HEK293 (cell line): ENCODE results near the gene PWWP2A.

ENCODE experiments used
- CTCF ChIA-PET: fragments of 350-600 bp; formaldehyde crosslinking; extraction: SDS; loops from one replicate; lab custom pipeline; 2021; ENCODE audit warnings: antibody characterized with exemption; lab: Yijun Ruan, JAX
- POLR2A ChIA-PET: fragments of 300-600 bp; formaldehyde crosslinking; extraction: SDS; loops from one replicate; lab custom pipeline; 2020; ENCODE audit warnings: antibody characterized with exemption, inconsistent platforms; lab: Yijun Ruan, JAX
- H3K27ac ChIP-seq: fragments of 200-500 bp; sonication (Bioruptor generic); 2 replicates; pipeline ENCODE4 v1.5.1; 2014; ENCODE audit warnings: low read depth, low read length, control low read depth, inconsistent platforms; ENCODE audit errors: extremely low read depth
- H3K36me3 ChIP-seq, 2 experiments: fragments of 200-500 bp in 1 of 2; sonication (Bioruptor generic) in 1 of 2; 1 replicate in 1 of 2; 2 replicates in 1 of 2; pipeline ENCODE4 v1.5.1; 2014 to 2017; ENCODE audit warnings: inconsistent platforms in 2 of 2, low read length in 2 of 2; ENCODE audit not compliant: control insufficient read depth in 2 of 2, insufficient read depth in 1 of 2
- H3K4me1 ChIP-seq: fragments of 200-500 bp; sonication (Bioruptor generic); 2 replicates; pipeline ENCODE4 v1.5.1; 2014; ENCODE audit warnings: mild to moderate bottlenecking, low read length, inconsistent platforms; ENCODE audit not compliant: control insufficient read depth, insufficient read depth
- H3K4me3 ChIP-seq: 2 replicates; pipeline ENCODE4 v1.5.1; 2011; ENCODE audit warnings: low read depth, mild to moderate bottlenecking, control low read depth, low read length, moderate library complexity
- H3K9me3 ChIP-seq: fragments of 200-500 bp; sonication (Bioruptor generic); 2 replicates; pipeline ENCODE4 v1.5.1; 2014; ENCODE audit warnings: low read depth, low read length, inconsistent platforms; ENCODE audit not compliant: control insufficient read depth, insufficient read depth
- BCL11A ChIP-seq: fragments of 450-650 bp; formaldehyde crosslinking; IDR thresholded peaks from 2 replicates; pipeline ENCODE4 v1.5.1; 2016; ENCODE audit warnings: low read depth, missing biosample characterization, missing genetic modification characterization
- OVOL3 ChIP-seq: fragments of 450-650 bp; formaldehyde crosslinking; IDR thresholded peaks from 2 replicates; pipeline ENCODE4 v1.5.1; 2016; ENCODE audit warnings: missing biosample characterization, missing genetic modification characterization
- SALL2 ChIP-seq: fragments of 450-650 bp; formaldehyde crosslinking; IDR thresholded peaks from 2 replicates; pipeline ENCODE4 v1.5.0; 2017; ENCODE audit warnings: missing biosample characterization, mild to moderate bottlenecking, missing genetic modification characterization, borderline replicate concordance
- SETDB1 ChIP-seq: IDR thresholded peaks from one replicate; pipeline ENCODE4 v1.6.1; 2017; ENCODE audit warnings: mild to moderate bottlenecking, low read length, moderate library complexity, mixed read lengths; ENCODE audit not compliant: insufficient read length
- SP7 ChIP-seq: fragments of 450-650 bp; formaldehyde crosslinking; IDR thresholded peaks from 2 replicates; pipeline ENCODE4 v1.5.1; 2016; ENCODE audit warnings: missing biosample characterization, missing genetic modification characterization
- TCF7L2 ChIP-seq: IDR thresholded peaks from 2 replicates; pipeline ENCODE4 v1.6.1; 2011; ENCODE audit warnings: low read depth, mild to moderate bottlenecking, inconsistent platforms, low read length, moderate library complexity, borderline replicate concordance
- ZFP3 ChIP-seq: fragments of 450-650 bp; formaldehyde crosslinking; IDR thresholded peaks from 2 replicates; pipeline ENCODE4 v1.5.1; 2016; ENCODE audit warnings: low read depth, missing biosample characterization, missing genetic modification characterization
- ZIC2 ChIP-seq: fragments of 450-650 bp; formaldehyde crosslinking; IDR thresholded peaks from 2 replicates; pipeline ENCODE4 v1.5.1; 2016; ENCODE audit warnings: missing biosample characterization, missing genetic modification characterization
- ZNF19 ChIP-seq: fragments of 450-650 bp; formaldehyde crosslinking; IDR thresholded peaks from 2 replicates; pipeline ENCODE4; 2016; ENCODE audit warnings: missing biosample characterization, missing genetic modification characterization, low read depth
- ZNF2 ChIP-seq: fragments of 450-650 bp; formaldehyde crosslinking; IDR thresholded peaks from 2 replicates; pipeline ENCODE4 v1.5.1; 2016; ENCODE audit warnings: missing biosample characterization, missing genetic modification characterization
- ZNF202 ChIP-seq: fragments of 450-650 bp; formaldehyde crosslinking; IDR thresholded peaks from 2 replicates; pipeline ENCODE4 v1.5.1; 2016; ENCODE audit warnings: missing biosample characterization, missing genetic modification characterization, borderline replicate concordance
- ZNF302 ChIP-seq: fragments of 450-650 bp; formaldehyde crosslinking; IDR thresholded peaks from 2 replicates; pipeline ENCODE4 v1.5.1; 2016; ENCODE audit warnings: missing biosample characterization, missing genetic modification characterization, low read depth
- ZNF354C ChIP-seq: fragments of 450-650 bp; formaldehyde crosslinking; IDR thresholded peaks from 2 replicates; pipeline ENCODE4 v1.5.1; 2016; ENCODE audit warnings: missing biosample characterization, missing genetic modification characterization, low read depth, borderline replicate concordance
- ZNF501 ChIP-seq: fragments of 450-650 bp; formaldehyde crosslinking; IDR thresholded peaks from 2 replicates; pipeline ENCODE4 v1.5.1; 2016; ENCODE audit warnings: missing biosample characterization, missing genetic modification characterization
- ZNF548 ChIP-seq: fragments of 450-650 bp; formaldehyde crosslinking; IDR thresholded peaks from 2 replicates; pipeline ENCODE4 v1.5.1; 2016; ENCODE audit warnings: missing biosample characterization, missing genetic modification characterization
- ZNF600 ChIP-seq: fragments of 450-650 bp; formaldehyde crosslinking; IDR thresholded peaks from 2 replicates; pipeline ENCODE4 v1.5.1; 2016; ENCODE audit warnings: missing biosample characterization, missing genetic modification characterization
- ZNF623 ChIP-seq: fragments of 450-650 bp; formaldehyde crosslinking; IDR thresholded peaks from 2 replicates; pipeline ENCODE4 v1.5.1; 2016; ENCODE audit warnings: missing biosample characterization, missing genetic modification characterization
- ZNF664 ChIP-seq: fragments of 450-650 bp; formaldehyde crosslinking; IDR thresholded peaks from 2 replicates; pipeline ENCODE4 v1.5.1; 2016; ENCODE audit warnings: missing biosample characterization, missing genetic modification characterization
- ZNF776 ChIP-seq: fragments of 450-650 bp; formaldehyde crosslinking; IDR thresholded peaks from 2 replicates; pipeline ENCODE4 v1.5.0; 2017; ENCODE audit warnings: missing biosample characterization, missing genetic modification characterization, borderline replicate concordance
- ZNF777 ChIP-seq: fragments of 450-650 bp; formaldehyde crosslinking; IDR thresholded peaks from 2 replicates; pipeline ENCODE4 v1.5.1; 2017; ENCODE audit warnings: missing biosample characterization, missing genetic modification characterization, borderline replicate concordance
- ZNF792 ChIP-seq: fragments of 450-650 bp; formaldehyde crosslinking; IDR thresholded peaks from 2 replicates; pipeline ENCODE4 v1.5.1; 2016; ENCODE audit warnings: missing biosample characterization, missing genetic modification characterization
- ZNF837 ChIP-seq: fragments of 450-650 bp; formaldehyde crosslinking; IDR thresholded peaks from 2 replicates; pipeline ENCODE4 v1.5.1; 2016; ENCODE audit warnings: missing biosample characterization, missing genetic modification characterization
- ZSCAN16 ChIP-seq: fragments of 450-650 bp; formaldehyde crosslinking; IDR thresholded peaks from 2 replicates; pipeline ENCODE4 v1.5.1; 2016; ENCODE audit warnings: missing biosample characterization, missing genetic modification characterization
- TF ChIP-seq, protein P1 (sequence below): fragments of 450-650 bp; formaldehyde crosslinking; IDR thresholded peaks from 2 replicates; pipeline ENCODE4 v1.5.1; 2016; ENCODE audit warnings: missing biosample characterization, missing genetic modification characterization, borderline replicate concordance
- TF ChIP-seq, protein P2 (sequence below): fragments of 450-650 bp; formaldehyde crosslinking; IDR thresholded peaks from 2 replicates; pipeline ENCODE4 v1.5.1; 2017; ENCODE audit warnings: missing biosample characterization, missing genetic modification characterization
- TF ChIP-seq, protein P3 (sequence below): fragments of 450-650 bp; formaldehyde crosslinking; IDR thresholded peaks from 2 replicates; pipeline ENCODE4 v1.5.1; 2016; ENCODE audit warnings: missing biosample characterization, missing genetic modification characterization
- TF ChIP-seq, protein P4 (sequence below): fragments of 450-650 bp; formaldehyde crosslinking; IDR thresholded peaks from 2 replicates; pipeline ENCODE4 v1.5.1; 2017; ENCODE audit warnings: missing biosample characterization, missing genetic modification characterization
- TF ChIP-seq, protein P5 (sequence below): fragments of 450-650 bp; formaldehyde crosslinking; IDR thresholded peaks from 2 replicates; pipeline ENCODE4 v1.5.1; 2016; ENCODE audit warnings: missing biosample characterization, missing genetic modification characterization

The PWWP2A gene

DNA sequence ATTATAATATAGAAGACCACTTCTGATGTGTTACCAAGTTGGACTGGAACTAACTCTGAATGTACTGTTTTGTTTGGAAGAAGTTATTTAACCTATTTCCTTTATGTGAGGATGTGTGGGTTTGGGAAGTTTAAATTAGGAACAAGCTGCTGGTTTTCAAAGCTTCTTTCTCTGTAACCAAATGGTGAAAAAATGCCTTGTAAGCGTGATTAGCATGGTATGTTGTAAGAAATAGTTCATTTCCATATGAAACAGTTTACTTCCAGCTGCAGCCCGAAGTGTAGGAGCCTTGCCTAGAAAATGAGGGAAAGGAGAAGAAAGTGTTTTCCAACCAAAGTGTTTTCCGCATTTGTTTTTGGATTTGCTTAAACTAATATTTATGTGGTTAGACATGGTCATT is 74.3 kb downstream of the PWWP2A start (continued):
- no peak for TF ChIP-seq ZNF202 (tag by site-specific recombination)
- no peak for TF ChIP-seq OVOL3 (tag by site-specific recombination)
- no peak for TF ChIP-seq ZNF19
- TF ChIP-seq ZNF354C (tag by site-specific recombination) = no peak
- TF ChIP-seq, protein P1, sequence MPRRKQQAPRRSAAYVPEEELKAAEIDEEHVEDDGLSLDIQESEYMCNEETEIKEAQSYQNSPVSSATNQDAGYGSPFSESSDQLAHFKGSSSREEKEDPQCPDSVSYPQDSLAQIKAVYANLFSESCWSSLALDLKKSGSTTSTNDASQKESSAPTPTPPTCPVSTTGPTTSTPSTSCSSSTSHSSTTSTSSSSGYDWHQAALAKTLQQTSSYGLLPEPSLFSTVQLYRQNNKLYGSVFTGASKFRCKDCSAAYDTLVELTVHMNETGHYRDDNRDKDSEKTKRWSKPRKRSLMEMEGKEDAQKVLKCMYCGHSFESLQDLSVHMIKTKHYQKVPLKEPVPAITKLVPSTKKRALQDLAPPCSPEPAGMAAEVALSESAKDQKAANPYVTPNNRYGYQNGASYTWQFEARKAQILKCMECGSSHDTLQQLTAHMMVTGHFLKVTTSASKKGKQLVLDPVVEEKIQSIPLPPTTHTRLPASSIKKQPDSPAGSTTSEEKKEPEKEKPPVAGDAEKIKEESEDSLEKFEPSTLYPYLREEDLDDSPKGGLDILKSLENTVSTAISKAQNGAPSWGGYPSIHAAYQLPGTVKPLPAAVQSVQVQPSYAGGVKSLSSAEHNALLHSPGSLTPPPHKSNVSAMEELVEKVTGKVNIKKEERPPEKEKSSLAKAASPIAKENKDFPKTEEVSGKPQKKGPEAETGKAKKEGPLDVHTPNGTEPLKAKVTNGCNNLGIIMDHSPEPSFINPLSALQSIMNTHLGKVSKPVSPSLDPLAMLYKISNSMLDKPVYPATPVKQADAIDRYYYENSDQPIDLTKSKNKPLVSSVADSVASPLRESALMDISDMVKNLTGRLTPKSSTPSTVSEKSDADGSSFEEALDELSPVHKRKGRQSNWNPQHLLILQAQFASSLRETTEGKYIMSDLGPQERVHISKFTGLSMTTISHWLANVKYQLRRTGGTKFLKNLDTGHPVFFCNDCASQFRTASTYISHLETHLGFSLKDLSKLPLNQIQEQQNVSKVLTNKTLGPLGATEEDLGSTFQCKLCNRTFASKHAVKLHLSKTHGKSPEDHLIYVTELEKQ (tag by site-specific recombination) = no peak

DNA sequence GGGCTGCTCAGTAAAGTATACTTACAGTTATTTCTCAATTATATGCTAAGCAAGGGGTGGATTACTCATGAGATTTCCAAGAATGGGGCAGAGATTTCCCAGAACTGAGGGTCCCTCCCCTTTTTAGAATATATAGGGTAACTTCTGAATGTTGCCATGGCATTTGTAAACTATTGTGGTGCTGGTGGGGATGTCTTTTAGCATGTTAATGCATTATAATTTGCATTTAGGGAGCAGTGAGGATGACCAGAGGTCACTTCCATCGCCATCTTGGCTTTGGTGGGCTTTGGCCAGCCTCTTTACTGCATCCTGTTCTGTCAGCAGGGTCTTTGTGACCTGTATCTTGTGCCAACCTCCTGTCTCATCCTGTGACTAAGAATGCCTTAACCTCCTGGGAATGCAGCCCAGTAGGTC is 74.9 kb downstream of the PWWP2A start:
- Histone ChIP-seq H3K36me3 (peaks cover 38 to 66% of the 10 kb centered on the region in 2 experiments), H3K27ac (no peak overlapping the region)

DNA sequence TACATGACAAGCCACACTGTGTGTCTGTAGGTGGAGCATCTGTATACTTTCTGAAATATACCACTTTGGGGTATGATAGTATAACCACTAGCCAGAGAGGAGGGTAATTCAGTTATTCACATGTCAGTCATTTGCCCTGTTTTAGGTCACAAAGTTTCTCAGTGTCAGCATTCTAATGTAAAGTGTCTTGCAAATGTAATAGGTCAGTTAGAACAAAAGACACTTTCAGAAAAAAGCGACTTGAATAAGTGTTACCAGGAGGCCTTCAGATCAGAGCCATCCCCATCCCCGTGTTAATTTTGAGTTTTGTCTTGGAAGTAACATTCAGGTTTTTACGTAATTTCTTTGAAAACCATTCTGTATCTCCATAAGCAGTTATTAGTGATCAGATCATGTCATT is 76.6 kb downstream of the PWWP2A start:
- peaks cover 42 to 68% of the 10 kb centered on the region in 2 experiments for H3K36me3 ChIP-seq
- ChIA-PET POLR2A (no interaction called here), CTCF (interaction anchor here (0.6 kb wide), 1 partner anchor 125 kb away, joined by 3 read pairs; no protein-coding TSS in a partner anchor)
- no peak overlapping the region for H3K4me3 ChIP-seq
- no peak overlapping the region for H3K27ac ChIP-seq
- H3K9me3 ChIP-seq = no peaks in the 10 kb centered on the region
- no peaks in the 10 kb centered on the region for H3K4me1 ChIP-seq
- no peak for TF ChIP-seq ZNF548 (tag by site-specific recombination)
- TF ChIP-seq ZNF2 (tag by site-specific recombination) = no peak
- TF ChIP-seq, protein P2, sequence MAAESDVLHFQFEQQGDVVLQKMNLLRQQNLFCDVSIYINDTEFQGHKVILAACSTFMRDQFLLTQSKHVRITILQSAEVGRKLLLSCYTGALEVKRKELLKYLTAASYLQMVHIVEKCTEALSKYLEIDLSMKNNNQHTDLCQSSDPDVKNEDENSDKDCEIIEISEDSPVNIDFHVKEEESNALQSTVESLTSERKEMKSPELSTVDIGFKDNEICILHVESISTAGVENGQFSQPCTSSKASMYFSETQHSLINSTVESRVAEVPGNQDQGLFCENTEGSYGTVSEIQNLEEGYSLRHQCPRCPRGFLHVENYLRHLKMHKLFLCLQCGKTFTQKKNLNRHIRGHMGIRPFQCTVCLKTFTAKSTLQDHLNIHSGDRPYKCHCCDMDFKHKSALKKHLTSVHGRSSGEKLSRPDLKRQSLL = no peak
- no peak for TF ChIP-seq ZNF623
- TF ChIP-seq, protein P3, sequence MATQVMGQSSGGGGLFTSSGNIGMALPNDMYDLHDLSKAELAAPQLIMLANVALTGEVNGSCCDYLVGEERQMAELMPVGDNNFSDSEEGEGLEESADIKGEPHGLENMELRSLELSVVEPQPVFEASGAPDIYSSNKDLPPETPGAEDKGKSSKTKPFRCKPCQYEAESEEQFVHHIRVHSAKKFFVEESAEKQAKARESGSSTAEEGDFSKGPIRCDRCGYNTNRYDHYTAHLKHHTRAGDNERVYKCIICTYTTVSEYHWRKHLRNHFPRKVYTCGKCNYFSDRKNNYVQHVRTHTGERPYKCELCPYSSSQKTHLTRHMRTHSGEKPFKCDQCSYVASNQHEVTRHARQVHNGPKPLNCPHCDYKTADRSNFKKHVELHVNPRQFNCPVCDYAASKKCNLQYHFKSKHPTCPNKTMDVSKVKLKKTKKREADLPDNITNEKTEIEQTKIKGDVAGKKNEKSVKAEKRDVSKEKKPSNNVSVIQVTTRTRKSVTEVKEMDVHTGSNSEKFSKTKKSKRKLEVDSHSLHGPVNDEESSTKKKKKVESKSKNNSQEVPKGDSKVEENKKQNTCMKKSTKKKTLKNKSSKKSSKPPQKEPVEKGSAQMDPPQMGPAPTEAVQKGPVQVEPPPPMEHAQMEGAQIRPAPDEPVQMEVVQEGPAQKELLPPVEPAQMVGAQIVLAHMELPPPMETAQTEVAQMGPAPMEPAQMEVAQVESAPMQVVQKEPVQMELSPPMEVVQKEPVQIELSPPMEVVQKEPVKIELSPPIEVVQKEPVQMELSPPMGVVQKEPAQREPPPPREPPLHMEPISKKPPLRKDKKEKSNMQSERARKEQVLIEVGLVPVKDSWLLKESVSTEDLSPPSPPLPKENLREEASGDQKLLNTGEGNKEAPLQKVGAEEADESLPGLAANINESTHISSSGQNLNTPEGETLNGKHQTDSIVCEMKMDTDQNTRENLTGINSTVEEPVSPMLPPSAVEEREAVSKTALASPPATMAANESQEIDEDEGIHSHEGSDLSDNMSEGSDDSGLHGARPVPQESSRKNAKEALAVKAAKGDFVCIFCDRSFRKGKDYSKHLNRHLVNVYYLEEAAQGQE (tag by site-specific recombination) = no peak
- no peak for TF ChIP-seq ZNF777 (tag by site-specific recombination)
- TF ChIP-seq TCF7L2 = no peak
- no peak for TF ChIP-seq ZNF302
- no peak for TF ChIP-seq ZNF600 (tag by site-specific recombination)
- TF ChIP-seq SETDB1 = no peak
- no peak for TF ChIP-seq ZNF501 (tag by site-specific recombination)
- no peak for TF ChIP-seq ZSCAN16 (tag by site-specific recombination)
- TF ChIP-seq, protein P4, sequence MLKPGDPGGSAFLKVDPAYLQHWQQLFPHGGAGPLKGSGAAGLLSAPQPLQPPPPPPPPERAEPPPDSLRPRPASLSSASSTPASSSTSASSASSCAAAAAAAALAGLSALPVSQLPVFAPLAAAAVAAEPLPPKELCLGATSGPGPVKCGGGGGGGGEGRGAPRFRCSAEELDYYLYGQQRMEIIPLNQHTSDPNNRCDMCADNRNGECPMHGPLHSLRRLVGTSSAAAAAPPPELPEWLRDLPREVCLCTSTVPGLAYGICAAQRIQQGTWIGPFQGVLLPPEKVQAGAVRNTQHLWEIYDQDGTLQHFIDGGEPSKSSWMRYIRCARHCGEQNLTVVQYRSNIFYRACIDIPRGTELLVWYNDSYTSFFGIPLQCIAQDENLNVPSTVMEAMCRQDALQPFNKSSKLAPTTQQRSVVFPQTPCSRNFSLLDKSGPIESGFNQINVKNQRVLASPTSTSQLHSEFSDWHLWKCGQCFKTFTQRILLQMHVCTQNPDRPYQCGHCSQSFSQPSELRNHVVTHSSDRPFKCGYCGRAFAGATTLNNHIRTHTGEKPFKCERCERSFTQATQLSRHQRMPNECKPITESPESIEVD (tag by site-specific recombination) = no peak
- no peak for TF ChIP-seq ZNF664 (tag by site-specific recombination)

More for the DNA sequence above, 74.9 kb downstream of the PWWP2A start:
- no peaks in the 10 kb centered on the region for H3K9me3 ChIP-seq
- no peak overlapping the region for H3K4me3 ChIP-seq
- no peaks in the 10 kb centered on the region for H3K4me1 ChIP-seq
- no peak for TF ChIP-seq OVOL3 (tag by site-specific recombination)
- TF ChIP-seq SP7 (tag by site-specific recombination) = no peak
- no peak for TF ChIP-seq ZNF837 (tag by site-specific recombination)
- no peak for TF ChIP-seq ZIC2 (tag by site-specific recombination)
- TF ChIP-seq ZNF792 (tag by site-specific recombination) = no peak
- TF ChIP-seq, protein P5, sequence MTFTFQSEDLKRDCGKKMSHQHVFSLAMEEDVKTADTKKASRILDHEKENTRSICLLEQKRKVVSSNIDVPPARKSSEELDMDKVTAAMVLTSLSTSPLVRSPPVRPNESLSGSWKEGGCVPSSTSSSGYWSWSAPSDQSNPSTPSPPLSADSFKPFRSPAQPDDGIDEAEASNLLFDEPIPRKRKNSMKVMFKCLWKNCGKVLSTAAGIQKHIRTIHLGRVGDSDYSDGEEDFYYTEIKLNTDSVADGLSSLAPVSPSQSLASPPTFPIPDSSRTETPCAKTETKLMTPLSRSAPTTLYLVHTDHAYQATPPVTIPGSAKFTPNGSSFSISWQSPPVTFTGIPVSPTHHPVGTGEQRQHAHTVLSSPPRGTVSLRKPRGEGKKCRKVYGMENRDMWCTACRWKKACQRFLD (tag by site-specific recombination) = no peak
- no peak for TF ChIP-seq ZFP3 (tag by site-specific recombination)
- TF ChIP-seq BCL11A (tag by site-specific recombination) = no peak
- no peak for TF ChIP-seq SALL2
- TF ChIP-seq ZNF202 (tag by site-specific recombination) = no peak
- TF ChIP-seq ZNF776 (tag by site-specific recombination) = no peak
- CTCF ChIA-PET = interaction anchor here (0.6 kb wide), 1 partner anchor 346 kb away, joined by 7 read pairs; no protein-coding TSS in a partner anchor
- POLR2A ChIA-PET = no interaction called here
